Raji (cell line): ENCODE data around the gene NDUFB1.

Source experiments
- POLR2A ChIP-seq: IDR thresholded peaks from 2 replicates; pipeline ENCODE4 v1.6.1; 2011; ENCODE audit warnings: low read depth, low read length, control low read depth; ENCODE audit not compliant: insufficient read depth

Gene NDUFB1

GRCh38 chr14:92121670-92122350, at the start of gene NDUFB1, which contains the start of gene CPSF2:
Gene NDUFB1 (minus strand): TSS chr14:92121706. CDS start chr14:92117637, 4,069 bp downstream.
Gene CPSF2 (plus strand): TSS chr14:92121969. CDS start chr14:92130985, 9,016 bp downstream.
- peak; percentile 86 for TF ChIP-seq POLR2A

- no peak for TF ChIP-seq POLR2A
Observed at GRCh38 chr14:92164958-92165357, 43.5 kb upstream of the NDUFB1 start.

- no peak for TF ChIP-seq POLR2A
Observed at GRCh38 chr14:92161521-92161920, 40.0 kb upstream of the NDUFB1 start.

DNA sequence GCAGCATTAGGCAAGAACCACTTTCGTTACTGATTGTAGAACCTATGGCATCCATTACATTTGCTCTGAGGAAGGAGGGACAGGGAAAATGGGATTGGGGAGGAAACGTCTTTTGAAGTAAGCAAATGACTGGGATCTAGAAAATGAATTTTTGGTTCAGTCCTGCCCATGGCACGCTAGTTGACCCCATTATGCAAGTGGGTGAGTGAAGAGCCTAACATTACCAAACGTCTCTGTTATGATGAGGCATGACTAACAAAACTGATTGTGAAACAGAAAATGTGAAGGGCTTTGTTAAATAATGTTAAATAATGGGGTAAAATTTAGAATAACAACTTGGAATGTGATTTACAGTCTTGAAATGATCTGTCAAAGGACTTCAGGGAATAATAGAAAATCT, 39.1 kb upstream of the NDUFB1 start:
- no peak for TF ChIP-seq POLR2A

GRCh38 chr14:92154283-92154942, 32.9 kb upstream of the NDUFB1 start:
- TF ChIP-seq POLR2A = no peak

- TF ChIP-seq POLR2A = no peak
Observed at GRCh38 chr14:92153581-92153980, 32.1 kb upstream of the NDUFB1 start.

DNA sequence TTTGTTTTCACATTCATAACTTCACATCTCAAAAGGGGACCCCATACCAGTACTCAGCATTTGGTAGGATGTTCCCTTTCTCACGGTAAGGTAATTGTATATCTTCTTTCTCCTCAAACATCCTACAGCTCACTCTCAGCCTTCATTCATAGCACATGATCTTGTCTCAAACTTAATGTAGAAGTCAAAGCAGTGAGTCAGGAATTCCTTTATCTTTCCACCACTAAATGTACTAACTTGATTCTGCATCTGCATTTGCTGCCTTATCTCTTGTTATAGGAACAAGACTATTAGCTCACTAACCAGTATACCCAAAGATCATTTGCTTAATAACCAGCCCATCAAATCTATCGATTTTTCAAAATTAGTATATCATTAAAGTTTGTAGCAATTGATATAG, 23.2 kb upstream of the NDUFB1 start:
- no peak for TF ChIP-seq POLR2A

DNA sequence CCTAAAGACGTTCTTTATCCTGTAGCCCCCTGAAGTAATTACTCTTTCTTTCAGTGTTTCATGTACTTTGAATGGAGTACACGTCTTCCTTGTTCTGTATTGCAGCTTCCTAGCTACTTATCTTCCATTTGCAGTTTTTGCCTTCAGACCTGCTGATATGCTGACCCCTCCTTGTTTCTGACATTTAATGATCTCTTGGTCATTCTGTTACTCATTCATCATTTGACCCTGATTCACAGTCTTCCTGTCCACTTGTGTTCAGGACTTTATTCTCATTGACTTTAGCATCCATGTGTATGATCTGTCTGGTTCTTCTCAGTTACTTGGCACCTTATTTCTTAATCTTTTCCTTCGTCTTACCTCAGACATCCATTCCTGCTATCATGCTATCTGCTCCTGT, 22.5 kb upstream of the NDUFB1 start:
- TF ChIP-seq POLR2A = no peak

DNA sequence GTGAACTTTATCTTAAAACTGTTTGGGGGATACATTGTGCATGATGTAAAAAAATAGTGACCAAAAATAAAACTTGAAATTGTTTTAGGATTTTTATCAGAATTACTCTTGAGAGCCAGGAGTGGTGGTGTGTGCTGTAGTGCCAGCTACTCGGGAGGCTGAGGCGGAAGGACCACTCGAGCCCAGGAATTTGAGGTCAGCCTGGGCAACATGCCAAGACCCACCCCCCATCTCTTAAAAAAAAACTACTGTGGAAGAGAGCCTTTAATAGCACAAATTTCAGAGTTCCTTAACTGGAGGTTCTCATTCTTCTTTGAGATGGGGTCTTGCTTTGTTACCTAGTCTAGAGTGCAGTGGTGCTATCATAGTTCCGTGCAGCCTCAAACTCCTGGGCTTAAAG, 21.8 kb upstream of the NDUFB1 start:
- TF ChIP-seq POLR2A = no peak

DNA sequence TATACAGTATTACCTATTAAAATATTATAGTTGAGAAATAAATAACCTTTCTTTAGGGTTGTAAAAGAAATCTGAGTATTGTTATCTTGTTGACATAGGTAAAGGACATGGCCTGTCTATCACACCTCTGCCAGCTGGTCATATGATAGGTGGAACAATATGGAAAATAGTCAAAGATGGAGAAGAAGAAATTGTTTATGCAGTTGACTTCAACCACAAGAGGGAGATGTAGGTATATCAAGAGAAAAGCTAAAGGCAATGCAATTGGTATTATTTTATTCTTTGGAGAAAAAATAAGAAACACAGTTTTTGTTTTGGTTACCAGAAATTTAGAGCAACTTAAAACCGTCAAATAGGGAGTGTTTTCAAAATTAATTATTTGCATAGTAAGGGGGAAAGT, 13.8 kb upstream of the NDUFB1 start:
- no peak for TF ChIP-seq POLR2A

GRCh38 chr14:92134456-92134855, 12.9 kb upstream of the NDUFB1 start:
- no peak for TF ChIP-seq POLR2A

- TF ChIP-seq POLR2A = no peak
Observed at GRCh38 chr14:92122761-92123160, 1.3 kb upstream of the NDUFB1 start.

GRCh38 chr14:92122351-92122677, 808 bp upstream of the NDUFB1 start:
- TF ChIP-seq POLR2A = no peak

DNA sequence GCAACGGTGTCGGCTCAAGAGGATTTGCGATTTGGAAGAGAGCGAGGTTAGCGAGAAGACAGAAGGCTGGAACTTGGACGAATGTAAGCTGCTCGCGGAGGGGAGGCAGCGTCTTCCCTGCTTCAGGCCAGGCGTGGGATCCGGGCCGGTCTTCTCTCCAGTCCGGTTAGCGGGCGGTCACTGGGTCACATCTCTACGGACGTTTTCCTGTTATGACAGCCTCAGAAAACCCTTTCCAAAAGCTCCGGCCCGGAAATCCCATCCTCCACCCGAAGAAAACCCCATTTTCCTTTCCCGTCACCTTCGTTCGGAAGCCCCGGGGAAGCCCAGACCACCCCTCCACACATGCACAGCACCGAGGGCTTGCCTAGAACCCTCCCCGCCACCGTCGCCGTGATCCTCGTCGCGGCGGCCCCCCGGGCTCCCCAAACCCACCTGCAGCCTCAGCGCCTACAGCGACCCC, 268 bp downstream of the NDUFB1 start:
- TF ChIP-seq POLR2A = no peak

DNA sequence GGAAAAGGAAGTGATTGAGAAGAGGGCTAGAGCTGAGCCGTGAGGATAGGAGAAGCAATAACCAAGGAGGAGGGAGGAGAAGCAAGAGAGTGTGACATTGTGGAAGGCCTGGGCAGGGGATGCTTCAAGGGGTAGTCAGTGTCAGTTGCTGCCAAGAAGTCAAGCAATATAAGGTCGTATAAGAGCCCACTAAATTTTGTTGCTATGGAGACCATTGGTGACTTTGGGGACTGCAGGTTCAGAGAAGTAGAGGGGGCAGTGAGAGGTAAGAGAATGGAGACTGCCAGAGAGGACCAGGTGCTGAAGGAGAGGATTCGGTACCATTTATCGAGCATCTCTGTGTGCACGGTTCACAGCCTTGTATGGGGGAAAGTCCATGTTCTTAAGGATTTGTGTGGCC, 12.0 kb downstream of the NDUFB1 start:
- no peak for TF ChIP-seq POLR2A
